ENCODE measurements around the gene SORBS1.

The SORBS1 gene

DNA sequence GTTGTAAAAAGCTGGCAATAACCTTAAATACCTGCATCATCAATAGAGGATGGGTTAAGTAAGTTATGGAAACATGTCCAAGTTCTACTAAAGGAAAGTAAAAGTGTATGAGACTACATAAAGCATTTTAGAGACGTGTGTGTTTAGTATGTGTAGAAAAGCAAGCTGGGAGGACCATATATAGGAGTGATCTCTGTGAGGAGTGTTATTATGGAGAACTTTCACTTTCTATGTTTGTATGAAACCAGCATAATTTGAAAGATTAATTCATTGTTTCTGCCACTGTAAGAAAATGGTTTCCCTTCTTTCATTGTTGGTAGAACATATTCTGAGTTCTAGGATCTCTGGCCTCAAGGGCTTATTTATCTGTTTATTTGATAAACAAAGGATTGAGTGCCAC, 251.2 kb downstream of the SORBS1 start:
- H4K20me1 ChIP-seq (ENCODE audit: insufficient read depth, low read length) = no peaks in the 10 kb centered on the region
- H3K9me3 ChIP-seq (replicated peaks; ENCODE audit: insufficient read depth, low read length) = no peaks in the 10 kb centered on the region
- no peak overlapping the region for H3K27ac ChIP-seq (ENCODE audit: low read length)
- no peaks in the 10 kb centered on the region for H3K36me3 ChIP-seq (replicated peaks; ENCODE audit: insufficient read depth, low read length)
- no peaks in the 10 kb centered on the region for H3K79me2 ChIP-seq (ENCODE audit: low read length)
- no peak for DNase-seq
- H3K9me2 ChIP-seq (replicated peaks; ENCODE audit: insufficient read depth, low read length) = no peaks in the 10 kb centered on the region
- no peaks in the 10 kb centered on the region; the same call in 1 of the 2 replicates for H3K27me3 ChIP-seq (replicated peaks; ENCODE audit: insufficient read depth, low read length)
- H3K4me2 ChIP-seq (ENCODE audit: low read depth, low read length) = no peak overlapping the region
- H3K9ac ChIP-seq (ENCODE audit: low read length) = no peak overlapping the region
- no peaks in the 10 kb centered on the region for H3F3A ChIP-seq (ENCODE audit: insufficient read depth, low read length)
- peaks cover 5% of the 10 kb centered on the region; the same call in 1 of the 2 replicates for H3K4me1 ChIP-seq (ENCODE audit: low read length)
- no peak for TF ChIP-seq EZH2 (optimal IDR thresholded peaks at IDR 0.05; ENCODE audit: low read depth, low read length)
- no peak for TF ChIP-seq EZH2phosphoT487 (IDR thresholded peaks at IDR 0.05; ENCODE audit: low read length)
- TF ChIP-seq CTCF (IDR thresholded peaks at IDR 0.05; ENCODE audit: low read length) = no peak
- no peak overlapping the region for H3K4me3 ChIP-seq (ENCODE audit: low read length)
- no peak overlapping the region for H2AFZ ChIP-seq (ENCODE audit: low read length)

DNA sequence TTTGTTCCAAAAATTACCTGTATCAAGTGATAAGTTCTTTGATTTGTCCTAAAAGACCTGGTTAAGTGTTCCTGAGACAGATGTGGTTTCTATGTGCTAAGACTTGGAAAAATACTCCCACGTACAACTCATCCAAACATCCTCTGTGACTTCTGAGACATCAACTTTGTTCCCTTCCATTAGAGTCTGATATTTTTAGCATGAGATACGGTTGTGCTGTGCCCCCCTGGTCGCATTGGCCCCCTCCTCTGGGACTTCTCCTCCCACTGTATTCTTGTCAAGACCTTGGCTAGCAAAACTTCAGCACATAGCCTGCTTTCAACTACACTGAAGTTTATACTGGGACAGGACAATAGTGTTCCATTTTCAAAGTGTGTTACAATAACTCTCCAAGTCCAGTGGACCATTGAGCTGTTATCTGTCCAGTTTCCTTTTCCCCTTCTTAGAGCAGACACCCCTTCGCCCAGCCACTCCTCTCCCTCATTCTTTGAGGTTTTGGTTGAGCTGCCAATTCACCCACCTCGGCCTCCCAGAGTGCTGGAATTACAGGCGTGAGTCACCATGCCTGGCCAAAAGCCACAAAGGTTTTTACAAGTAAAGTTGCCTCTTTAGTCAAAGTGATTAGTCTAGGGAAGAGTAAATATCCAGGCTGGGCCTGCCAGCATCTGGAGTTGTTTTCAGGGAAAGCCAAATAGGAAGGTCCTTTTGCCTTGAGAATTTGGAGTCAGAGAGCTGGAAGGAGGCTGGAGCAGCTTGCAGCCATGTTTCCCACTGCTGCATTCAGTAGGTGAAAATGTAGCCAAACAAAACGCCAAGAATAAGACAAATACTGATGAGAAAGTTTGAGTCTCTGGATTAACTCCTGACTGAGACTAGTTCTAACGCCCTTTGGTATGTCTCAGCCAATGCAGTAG, 252.5 kb downstream of the SORBS1 start:
- Histone ChIP-seq H3K79me2 (ENCODE audit: low read length) (no peaks in the 10 kb centered on the region), H4K20me1 (ENCODE audit: insufficient read depth, low read length) (no peaks in the 10 kb centered on the region), H3K9ac (ENCODE audit: low read length) (no peak overlapping the region), H3K27ac (ENCODE audit: low read length) (no peak overlapping the region), H3F3A (ENCODE audit: insufficient read depth, low read length) (no peaks in the 10 kb centered on the region), H3K27me3 (replicated peaks; ENCODE audit: insufficient read depth, low read length) (no peaks in the 10 kb centered on the region; the same call in 1 of the 2 replicates), H3K4me3 (ENCODE audit: low read length) (no peak overlapping the region), H3K4me1 (ENCODE audit: low read length) (peaks cover 5% of the 10 kb centered on the region; the same call in 1 of the 2 replicates), H3K9me2 (replicated peaks; ENCODE audit: insufficient read depth, low read length) (no peaks in the 10 kb centered on the region), H3K9me3 (replicated peaks; ENCODE audit: insufficient read depth, low read length) (no peaks in the 10 kb centered on the region), H3K4me2 (ENCODE audit: low read depth, low read length) (no peak overlapping the region), H2AFZ (ENCODE audit: low read length) (no peak overlapping the region), H3K36me3 (replicated peaks; ENCODE audit: insufficient read depth, low read length) (no peaks in the 10 kb centered on the region)
- TF ChIP-seq CTCF (IDR thresholded peaks at IDR 0.05; ENCODE audit: low read length) (no peak), EZH2 (optimal IDR thresholded peaks at IDR 0.05; ENCODE audit: low read depth, low read length) (no peak), EZH2phosphoT487 (IDR thresholded peaks at IDR 0.05; ENCODE audit: low read length) (no peak)
- DNase-seq = no peak

GRCh38 chr10:95306851-95307250, 254.3 kb downstream of the SORBS1 start:
- no peaks in the 10 kb centered on the region for H3K36me3 ChIP-seq (replicated peaks; ENCODE audit: insufficient read depth, low read length)
- H4K20me1 ChIP-seq (ENCODE audit: insufficient read depth, low read length) = no peaks in the 10 kb centered on the region
- no peaks in the 10 kb centered on the region for H3F3A ChIP-seq (ENCODE audit: insufficient read depth, low read length)
- H3K4me3 ChIP-seq (ENCODE audit: low read length) = no peak overlapping the region
- H3K27me3 ChIP-seq (replicated peaks; ENCODE audit: insufficient read depth, low read length) = no peaks in the 10 kb centered on the region; the same call in 1 of the 2 replicates
- DNase-seq = no peak
- peaks cover 5% of the 10 kb centered on the region; the same call in 1 of the 2 replicates for H3K4me1 ChIP-seq (ENCODE audit: low read length)
- no peak overlapping the region for H3K9ac ChIP-seq (ENCODE audit: low read length)
- no peaks in the 10 kb centered on the region for H3K9me2 ChIP-seq (replicated peaks; ENCODE audit: insufficient read depth, low read length)
- H2AFZ ChIP-seq (ENCODE audit: low read length) = no peak overlapping the region
- H3K27ac ChIP-seq (ENCODE audit: low read length) = no peak overlapping the region
- no peaks in the 10 kb centered on the region for H3K79me2 ChIP-seq (ENCODE audit: low read length)
- H3K9me3 ChIP-seq (replicated peaks; ENCODE audit: insufficient read depth, low read length) = no peaks in the 10 kb centered on the region
- TF ChIP-seq CTCF (IDR thresholded peaks at IDR 0.05; ENCODE audit: low read length) (no peak), EZH2phosphoT487 (IDR thresholded peaks at IDR 0.05; ENCODE audit: low read length) (no peak), EZH2 (optimal IDR thresholded peaks at IDR 0.05; ENCODE audit: low read depth, low read length) (no peak)
- no peak overlapping the region for H3K4me2 ChIP-seq (ENCODE audit: low read depth, low read length)
